ENCODE data around the gene HEXD.

HEXD gene

DNA sequence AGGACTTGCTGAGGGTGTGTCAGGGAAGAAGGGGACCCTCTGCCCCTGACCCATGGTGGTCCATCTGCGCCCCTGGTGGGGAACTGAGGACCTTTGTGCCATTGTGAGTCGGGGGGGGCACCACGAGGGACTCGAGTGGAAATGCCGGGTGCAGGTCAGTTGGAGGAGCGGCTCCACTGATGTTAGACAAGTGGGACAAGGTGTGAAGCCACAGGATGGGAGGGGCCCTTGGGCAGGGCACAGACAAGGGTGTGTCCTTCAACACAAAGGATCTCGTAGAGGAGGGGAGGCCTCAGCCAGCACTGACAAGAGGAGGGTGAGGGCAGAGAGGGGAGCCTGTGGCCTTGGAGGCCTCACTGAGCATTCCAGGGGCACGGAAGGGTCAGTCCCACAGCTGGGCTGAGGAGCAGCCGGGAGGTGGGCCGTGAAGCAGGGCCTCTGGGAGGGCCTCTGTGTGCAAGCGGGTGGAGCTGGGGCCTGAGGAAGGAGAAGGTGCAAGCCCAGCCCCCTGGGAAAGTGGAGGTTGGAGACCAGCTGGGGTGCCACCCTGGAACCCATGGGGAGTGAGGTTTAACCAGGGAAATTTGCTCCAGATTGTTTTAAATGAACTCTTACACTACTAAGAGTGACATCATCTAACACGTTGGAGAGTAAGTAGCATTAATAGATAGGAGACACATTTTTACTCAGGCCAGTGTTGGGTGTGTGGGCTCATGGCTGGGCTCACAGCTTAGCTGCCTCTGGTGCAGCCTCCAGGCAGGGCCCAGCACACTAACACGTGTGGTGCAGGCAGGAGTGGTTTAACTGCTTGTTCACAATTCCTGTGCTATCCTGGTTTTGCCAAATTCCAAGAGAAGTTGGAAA lies 68.3 kb downstream of the HEXD start:
- FAIRE-seq (peak; percentile 13), DNase-seq (ENCODE audit: low spot score) (no peak)

- DNase-seq (ENCODE audit: low spot score) (no peak), FAIRE-seq (no peak)
Observed at GRCh38 chr17:82487910-82488309, 69.8 kb downstream of the HEXD start.

GRCh38 chr17:82489117-82489516 lies 71.0 kb downstream of the HEXD start:
- DNase-seq (ENCODE audit: low spot score) (no peak), FAIRE-seq (peak; percentile 91)

DNA sequence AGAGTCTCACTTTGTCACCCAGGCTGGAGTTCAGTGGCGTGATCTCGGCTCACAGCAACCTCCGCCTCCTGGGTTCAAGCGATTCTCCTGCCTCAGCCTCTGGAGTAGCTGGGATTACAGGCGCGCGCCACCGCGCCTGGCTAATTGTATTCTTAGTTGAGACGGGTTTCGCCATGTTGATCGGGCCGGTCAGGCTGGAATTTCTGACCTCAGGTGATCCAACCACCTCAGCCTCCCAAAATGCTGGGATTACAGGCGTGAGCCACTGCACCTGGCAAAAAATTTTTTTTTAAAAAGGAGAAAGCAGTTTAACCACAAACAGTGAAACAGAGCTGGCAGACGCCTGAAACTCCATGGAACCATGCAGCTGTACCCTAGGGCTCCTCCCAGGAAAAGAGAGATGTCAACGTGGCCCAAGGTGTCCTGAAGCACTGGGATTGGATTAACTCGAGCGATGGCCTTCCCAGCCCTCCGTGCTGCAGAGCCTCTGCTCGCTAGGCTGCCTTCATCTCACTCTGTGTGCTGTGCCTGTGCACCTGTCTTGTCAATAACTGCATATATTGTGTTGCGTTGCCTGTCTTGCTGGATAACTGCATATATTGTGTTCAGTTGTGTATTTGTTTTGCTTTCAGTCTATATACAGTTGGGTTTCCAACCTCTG lies 71.8 kb downstream of the HEXD start:
- DNase-seq (ENCODE audit: low spot score): no peak
- peak; percentile 65 for FAIRE-seq

GRCh38 chr17:82490512-82491195 lies 72.5 kb downstream of the HEXD start:
- no peak for FAIRE-seq

DNA sequence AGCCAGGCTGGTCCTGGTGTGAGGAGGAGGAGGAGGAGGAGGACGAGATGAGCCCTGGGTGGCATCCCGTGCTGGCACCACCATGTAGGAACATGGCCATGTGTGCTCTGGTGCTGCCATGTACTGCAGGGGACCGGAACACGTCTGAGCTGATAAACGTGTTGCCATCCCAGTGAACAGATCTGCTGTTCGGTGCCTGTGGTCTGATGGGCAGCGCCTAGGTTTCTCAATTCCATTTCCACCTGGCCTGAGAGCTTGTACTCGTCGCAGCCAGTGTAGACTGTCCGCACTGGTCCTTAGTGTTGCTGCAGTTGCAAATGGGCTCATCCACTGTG lies 73.0 kb downstream of the HEXD start:
- DNase-seq (ENCODE audit: low spot score) (no peak), FAIRE-seq (peak; percentile 17)

More at GRCh38 chr17:82490512-82491195, 72.5 kb downstream of the HEXD start:
- DNase-seq (ENCODE audit: low spot score): no peak

DNA sequence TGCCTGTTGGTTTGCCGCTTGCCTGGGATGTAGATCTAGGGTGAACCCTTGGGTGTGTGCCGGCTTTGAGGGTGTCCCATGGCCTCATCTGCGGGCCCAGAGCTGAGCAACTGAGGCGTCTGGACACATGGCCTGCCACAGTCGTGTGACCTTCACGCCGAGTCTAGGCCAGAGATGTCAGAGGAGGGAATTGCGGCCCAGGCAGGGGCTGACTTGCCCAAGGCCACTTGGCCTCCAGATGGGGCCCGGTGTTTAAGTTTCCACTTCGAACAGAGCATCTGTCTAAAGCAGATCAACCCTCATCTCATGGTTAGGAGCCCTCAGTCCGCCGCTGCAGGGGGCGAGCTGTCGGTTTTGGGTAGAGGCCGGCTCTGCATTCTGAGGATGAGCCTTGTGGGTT lies 73.4 kb downstream of the HEXD start:
- no peak for FAIRE-seq
- no peak for DNase-seq (ENCODE audit: low spot score)
